ENCODE measurements around the gene PTPRU.

Gene PTPRU

GRCh38 chr1:29283804-29284195 is 47.5 kb downstream of the PTPRU start:
- H3K4me1 ChIP-seq (ENCODE audit: insufficient read depth, insufficient read length): peaks cover 36% of the 10 kb centered on the region
- DNase-seq (ENCODE audit: low read depth, low spot score): no peak
- TF ChIP-seq SUZ12 (IDR thresholded peaks at IDR 0.05; ENCODE audit: extremely low read depth, insufficient read depth, insufficient read length) (no peak), YY1 (IDR thresholded peaks at IDR 0.05; ENCODE audit: insufficient read depth, insufficient read length) (no peak), ZNF274 (IDR thresholded peaks at IDR 0.05; ENCODE audit: low read depth, low read length) (no peak)
- H3K9me3 ChIP-seq (ENCODE audit: insufficient read depth, low read length): no peaks in the 10 kb centered on the region
- peak overlapping the region; percentile 65 for H3K9ac ChIP-seq (ENCODE audit: insufficient read length, low read depth)
- peaks cover 27% of the 10 kb centered on the region for H3K36me3 ChIP-seq (ENCODE audit: insufficient read depth, insufficient read length, low read length)
- no peaks in the 10 kb centered on the region for H3K27me3 ChIP-seq (ENCODE audit: insufficient read depth, insufficient read length)
- peak overlapping the region; percentile 12 for H3K4me3 ChIP-seq (ENCODE audit: insufficient read length, low read depth)

GRCh38 chr1:29284286-29284960 is 48.1 kb downstream of the PTPRU start:
- Histone ChIP-seq H3K9me3 (ENCODE audit: insufficient read depth, low read length) (no peaks in the 10 kb centered on the region), H3K4me1 (ENCODE audit: insufficient read depth, insufficient read length) (peaks cover 36% of the 10 kb centered on the region), H3K4me3 (ENCODE audit: insufficient read length, low read depth) (no peak overlapping the region), H3K36me3 (ENCODE audit: insufficient read depth, insufficient read length, low read length) (peaks cover 21% of the 10 kb centered on the region), H3K9ac (ENCODE audit: insufficient read length, low read depth) (peak overlapping the region; percentile 65), H3K27me3 (ENCODE audit: insufficient read depth, insufficient read length) (no peaks in the 10 kb centered on the region)
- no peak for TF ChIP-seq ZNF274 (IDR thresholded peaks at IDR 0.05; ENCODE audit: low read depth, low read length)
- no peak for TF ChIP-seq SUZ12 (IDR thresholded peaks at IDR 0.05; ENCODE audit: extremely low read depth, insufficient read depth, insufficient read length)
- TF ChIP-seq YY1 (IDR thresholded peaks at IDR 0.05; ENCODE audit: insufficient read depth, insufficient read length): no peak
- DNase-seq (ENCODE audit: low read depth, low spot score): no peak

GRCh38 chr1:29284961-29285560 is 48.7 kb downstream of the PTPRU start:
- H3K4me1 ChIP-seq (ENCODE audit: insufficient read depth, insufficient read length): peaks cover 34% of the 10 kb centered on the region
- no peak for TF ChIP-seq ZNF274 (IDR thresholded peaks at IDR 0.05; ENCODE audit: low read depth, low read length)
- TF ChIP-seq SUZ12 (IDR thresholded peaks at IDR 0.05; ENCODE audit: extremely low read depth, insufficient read depth, insufficient read length): no peak
- TF ChIP-seq YY1 (IDR thresholded peaks at IDR 0.05; ENCODE audit: insufficient read depth, insufficient read length): no peak

GRCh38 chr1:29285771-29286170 is 49.4 kb downstream of the PTPRU start:
- no peak for DNase-seq (ENCODE audit: low read depth, low spot score)
- Histone ChIP-seq H3K9me3 (ENCODE audit: insufficient read depth, low read length) (no peaks in the 10 kb centered on the region), H3K4me3 (ENCODE audit: insufficient read length, low read depth) (no peak overlapping the region), H3K36me3 (ENCODE audit: insufficient read depth, insufficient read length, low read length) (peaks cover 23% of the 10 kb centered on the region), H3K4me1 (ENCODE audit: insufficient read depth, insufficient read length) (peaks cover 29% of the 10 kb centered on the region), H3K27me3 (ENCODE audit: insufficient read depth, insufficient read length) (no peaks in the 10 kb centered on the region), H3K9ac (ENCODE audit: insufficient read length, low read depth) (no peak overlapping the region)
- TF ChIP-seq YY1 (IDR thresholded peaks at IDR 0.05; ENCODE audit: insufficient read depth, insufficient read length): no peak
- TF ChIP-seq SUZ12 (IDR thresholded peaks at IDR 0.05; ENCODE audit: extremely low read depth, insufficient read depth, insufficient read length): no peak
- TF ChIP-seq ZNF274 (IDR thresholded peaks at IDR 0.05; ENCODE audit: low read depth, low read length): no peak

More at GRCh38 chr1:29284961-29285560, 48.7 kb downstream of the PTPRU start:
- Histone ChIP-seq H3K36me3 (ENCODE audit: insufficient read depth, insufficient read length, low read length) (peaks cover 23% of the 10 kb centered on the region), H3K4me3 (ENCODE audit: insufficient read length, low read depth) (no peak overlapping the region), H3K27me3 (ENCODE audit: insufficient read depth, insufficient read length) (no peaks in the 10 kb centered on the region), H3K9me3 (ENCODE audit: insufficient read depth, low read length) (no peaks in the 10 kb centered on the region), H3K9ac (ENCODE audit: insufficient read length, low read depth) (peak overlapping the region; percentile 12)
- DNase-seq (ENCODE audit: low read depth, low spot score): no peak

GRCh38 chr1:29286194-29286767 is 50.0 kb downstream of the PTPRU start:
- no peak for TF ChIP-seq YY1 (IDR thresholded peaks at IDR 0.05; ENCODE audit: insufficient read depth, insufficient read length)
- H3K27me3 ChIP-seq (ENCODE audit: insufficient read depth, insufficient read length): no peaks in the 10 kb centered on the region
- H3K9ac ChIP-seq (ENCODE audit: insufficient read length, low read depth): no peak overlapping the region
- no peaks in the 10 kb centered on the region for H3K9me3 ChIP-seq (ENCODE audit: insufficient read depth, low read length)
- H3K4me1 ChIP-seq (ENCODE audit: insufficient read depth, insufficient read length): peaks cover 32% of the 10 kb centered on the region
- H3K4me3 ChIP-seq (ENCODE audit: insufficient read length, low read depth): no peak overlapping the region
- DNase-seq (ENCODE audit: low read depth, low spot score): no peak
- peaks cover 23% of the 10 kb centered on the region for H3K36me3 ChIP-seq (ENCODE audit: insufficient read depth, insufficient read length, low read length)

GRCh38 chr1:29289493-29289892 is 53.2 kb downstream of the PTPRU start:
- Histone ChIP-seq H3K4me3 (ENCODE audit: insufficient read length, low read depth) (no peak overlapping the region), H3K27me3 (ENCODE audit: insufficient read depth, insufficient read length) (no peaks in the 10 kb centered on the region), H3K9ac (ENCODE audit: insufficient read length, low read depth) (no peak overlapping the region), H3K36me3 (ENCODE audit: insufficient read depth, insufficient read length, low read length) (peaks cover 31% of the 10 kb centered on the region), H3K4me1 (ENCODE audit: insufficient read depth, insufficient read length) (peaks cover 19% of the 10 kb centered on the region), H3K9me3 (ENCODE audit: insufficient read depth, low read length) (no peaks in the 10 kb centered on the region)
- DNase-seq (ENCODE audit: low read depth, low spot score): no peak
- TF ChIP-seq YY1 (IDR thresholded peaks at IDR 0.05; ENCODE audit: insufficient read depth, insufficient read length): no peak
- no peak for TF ChIP-seq ZNF274 (IDR thresholded peaks at IDR 0.05; ENCODE audit: low read depth, low read length)
- TF ChIP-seq SUZ12 (IDR thresholded peaks at IDR 0.05; ENCODE audit: extremely low read depth, insufficient read depth, insufficient read length): no peak

- Histone ChIP-seq H3K9me3 (ENCODE audit: insufficient read depth, low read length) (no peaks in the 10 kb centered on the region), H3K4me1 (ENCODE audit: insufficient read depth, insufficient read length) (peaks cover 14% of the 10 kb centered on the region), H3K4me3 (ENCODE audit: insufficient read length, low read depth) (no peak overlapping the region), H3K36me3 (ENCODE audit: insufficient read depth, insufficient read length, low read length) (peaks cover 23% of the 10 kb centered on the region), H3K27me3 (ENCODE audit: insufficient read depth, insufficient read length) (no peaks in the 10 kb centered on the region), H3K9ac (ENCODE audit: insufficient read length, low read depth) (no peak overlapping the region)
- DNase-seq (ENCODE audit: low read depth, low spot score): no peak
- TF ChIP-seq YY1 (IDR thresholded peaks at IDR 0.05; ENCODE audit: insufficient read depth, insufficient read length): no peak
- no peak for TF ChIP-seq SUZ12 (IDR thresholded peaks at IDR 0.05; ENCODE audit: extremely low read depth, insufficient read depth, insufficient read length)
- no peak for TF ChIP-seq ZNF274 (IDR thresholded peaks at IDR 0.05; ENCODE audit: low read depth, low read length)
Observed at GRCh38 chr1:29290414-29290985, 54.2 kb downstream of the PTPRU start.
